ENCODE results near the gene KCTD17. TPM values are rescaled to one million over a fixed set of nuclear protein-coding genes. Genes with fewer than 3 reads are reported as not detected.
"Not testable (repeated sequence)": the region's sequence is repeated elsewhere in the genome, so short reads cannot be mapped to it uniquely, and the experiment has no call there.

The KCTD17 gene
- total RNA-seq, 1 donor from 2014 or later: 31.3 TPM

- Mint-ChIP-seq H3K4me1 (ENCODE audit: low read depth, unreplicated experiment) (no peaks in the 10 kb centered on the region), H3K9me3 (ENCODE audit: unreplicated experiment) (no peaks in the 10 kb centered on the region), H3K4me3 (ENCODE audit: unreplicated experiment) (no peak overlapping the region), H3K36me3 (ENCODE audit: low read depth, unreplicated experiment) (no peaks in the 10 kb centered on the region), H3K27me3 (ENCODE audit: low read depth, unreplicated experiment) (peaks cover 38% of the 10 kb centered on the region), H3K27ac (ENCODE audit: unreplicated experiment) (no peak overlapping the region)
- FAIRE-seq: no peak
- no peaks in the 10 kb centered on the region for H3K4me1 ChIP-seq (ENCODE audit: insufficient read depth, low read length)
- no peak overlapping the region for H3K9ac ChIP-seq (ENCODE audit: low read length)
- no peaks in the 10 kb centered on the region for H4K20me1 ChIP-seq (ENCODE audit: insufficient read depth, low read length)
- no peak overlapping the region for H2AFZ ChIP-seq (ENCODE audit: low read depth, low read length)
- H3K27ac ChIP-seq (ENCODE audit: low read depth, low read length): no peak overlapping the region
- H3K27me3 ChIP-seq (ENCODE audit: insufficient read depth, low read length): peaks cover 27% of the 10 kb centered on the region
- H3K9me3 ChIP-seq (ENCODE audit: insufficient read depth, low read depth, low read length): peaks cover 8% of the 10 kb centered on the region
- no peak overlapping the region for H3K4me2 ChIP-seq (ENCODE audit: low read length)
- TF ChIP-seq EZH2 (IDR thresholded peaks at IDR 0.05; ENCODE audit: insufficient read depth, low read length): no peak
- TF ChIP-seq CTCF (IDR thresholded peaks at IDR 0.05; ENCODE audit: insufficient read depth, low read depth, low read length): no peak
- no peak for DNase-seq (ENCODE audit: low read depth)
- H3K79me2 ChIP-seq (ENCODE audit: insufficient read depth, low read length): no peaks in the 10 kb centered on the region
- H3K4me3 ChIP-seq (ENCODE audit: insufficient read depth, low read depth, low read length): no peak overlapping the region
- H3K36me3 ChIP-seq (ENCODE audit: insufficient read depth, low read length): no peaks in the 10 kb centered on the region
These were observed 19.2 kb downstream of the KCTD17 start for GRCh38 chr22:37070744-37071143.

- peaks cover 30% of the 10 kb centered on the region for H3K27me3 Mint-ChIP-seq (ENCODE audit: low read depth, unreplicated experiment)
- not testable (repeated sequence) for H3K4me2 ChIP-seq (ENCODE audit: low read length); FAIRE-seq; H3K4me1 ChIP-seq (ENCODE audit: insufficient read depth, low read length); H3K36me3 Mint-ChIP-seq (ENCODE audit: low read depth, unreplicated experiment); H3K27ac ChIP-seq (ENCODE audit: low read depth, low read length); DNase-seq (ENCODE audit: low read depth); H2AFZ ChIP-seq (ENCODE audit: low read depth, low read length); H3K27ac Mint-ChIP-seq (ENCODE audit: unreplicated experiment); H3K79me2 ChIP-seq (ENCODE audit: insufficient read depth, low read length); H3K9me3 ChIP-seq (ENCODE audit: insufficient read depth, low read depth, low read length); H3K36me3 ChIP-seq (ENCODE audit: insufficient read depth, low read length); H3K4me1 Mint-ChIP-seq (ENCODE audit: low read depth, unreplicated experiment); H3K9ac ChIP-seq (ENCODE audit: low read length); H3K4me3 ChIP-seq (ENCODE audit: insufficient read depth, low read depth, low read length); H3K4me3 Mint-ChIP-seq (ENCODE audit: unreplicated experiment); H3K9me3 Mint-ChIP-seq (ENCODE audit: unreplicated experiment); H4K20me1 ChIP-seq (ENCODE audit: insufficient read depth, low read length)
- H3K27me3 ChIP-seq (ENCODE audit: insufficient read depth, low read length): peaks cover 31% of the 10 kb centered on the region
These were observed 20.5 kb downstream of the KCTD17 start for GRCh38 chr22:37071850-37072592.

GRCh38 chr22:37072673-37073072 is 21.1 kb downstream of the KCTD17 start:
- Histone ChIP-seq H3K79me2 (ENCODE audit: insufficient read depth, low read length) (no peaks in the 10 kb centered on the region), H3K4me2 (ENCODE audit: low read length) (no peak overlapping the region), H3K27me3 (ENCODE audit: insufficient read depth, low read length) (peaks cover 35% of the 10 kb centered on the region), H3K4me3 (ENCODE audit: insufficient read depth, low read depth, low read length) (no peak overlapping the region), H4K20me1 (ENCODE audit: insufficient read depth, low read length) (no peaks in the 10 kb centered on the region), H3K9me3 (ENCODE audit: insufficient read depth, low read depth, low read length) (peaks cover 8% of the 10 kb centered on the region), H3K9ac (ENCODE audit: low read length) (no peak overlapping the region), H3K36me3 (ENCODE audit: insufficient read depth, low read length) (no peaks in the 10 kb centered on the region), H3K27ac (ENCODE audit: low read depth, low read length) (no peak overlapping the region), H3K4me1 (ENCODE audit: insufficient read depth, low read length) (no peaks in the 10 kb centered on the region), H2AFZ (ENCODE audit: low read depth, low read length) (no peak overlapping the region)
- TF ChIP-seq CTCF (IDR thresholded peaks at IDR 0.05; ENCODE audit: insufficient read depth, low read depth, low read length): no peak
- TF ChIP-seq EZH2 (IDR thresholded peaks at IDR 0.05; ENCODE audit: insufficient read depth, low read length): no peak
- DNase-seq (ENCODE audit: low read depth): no peak
- no peaks in the 10 kb centered on the region for H3K36me3 Mint-ChIP-seq (ENCODE audit: low read depth, unreplicated experiment)
- peaks cover 24% of the 10 kb centered on the region for H3K27me3 Mint-ChIP-seq (ENCODE audit: low read depth, unreplicated experiment)
- H3K27ac Mint-ChIP-seq (ENCODE audit: unreplicated experiment): no peak overlapping the region
- H3K4me3 Mint-ChIP-seq (ENCODE audit: unreplicated experiment): no peak overlapping the region
- no peaks in the 10 kb centered on the region for H3K4me1 Mint-ChIP-seq (ENCODE audit: low read depth, unreplicated experiment)
- no peak for FAIRE-seq
- H3K9me3 Mint-ChIP-seq (ENCODE audit: unreplicated experiment): no peaks in the 10 kb centered on the region

Data from astrocyte (in vitro differentiated cells and primary cell).